ENCODE data around the gene TMEM38B.

GRCh38 chr9:105737205-105737604 lies 42.9 kb downstream of the TMEM38B start:
- TF ChIP-seq EZH2 (IDR thresholded peaks at IDR 0.05) = no peak
- TF ChIP-seq POLR2AphosphoS5 (IDR thresholded peaks at IDR 0.05; ENCODE audit: borderline replicate concordance, low read depth, low read length) = no peak
- TF ChIP-seq FOXP2 (optimal IDR thresholded peaks at IDR 0.05; ENCODE audit: control extremely low read depth, extremely low read length, insufficient read depth) = no peak
